GM13976 (cell line): ENCODE results near the gene CYFIP2.

ENCODE experiments used
- DNase-seq: peaks from one replicate; pipeline ENCODE4 v3.0.0; 2012; ENCODE audit warnings: low spot score
- in situ Hi-C: fragments of 300-500 bp; cut with MboI; formaldehyde crosslinking; loops from one replicate; pipeline ENCODE4 v1.12.0; 2022; ENCODE audit warnings: low sequenced_read_pairs, mixed read lengths, inconsistent platforms; ENCODE audit not compliant: unreplicated experiment
- TF ChIP-seq, protein P1 (sequence below): IDR thresholded peaks from 2 replicates; pipeline ENCODE4 v1.5.1; 2012; ENCODE audit warnings: borderline replicate concordance, mild to moderate bottlenecking; ENCODE audit not compliant: insufficient read depth; ENCODE audit errors: extremely low read depth, missing control alignments, control extremely low read depth

Gene CYFIP2

DNA sequence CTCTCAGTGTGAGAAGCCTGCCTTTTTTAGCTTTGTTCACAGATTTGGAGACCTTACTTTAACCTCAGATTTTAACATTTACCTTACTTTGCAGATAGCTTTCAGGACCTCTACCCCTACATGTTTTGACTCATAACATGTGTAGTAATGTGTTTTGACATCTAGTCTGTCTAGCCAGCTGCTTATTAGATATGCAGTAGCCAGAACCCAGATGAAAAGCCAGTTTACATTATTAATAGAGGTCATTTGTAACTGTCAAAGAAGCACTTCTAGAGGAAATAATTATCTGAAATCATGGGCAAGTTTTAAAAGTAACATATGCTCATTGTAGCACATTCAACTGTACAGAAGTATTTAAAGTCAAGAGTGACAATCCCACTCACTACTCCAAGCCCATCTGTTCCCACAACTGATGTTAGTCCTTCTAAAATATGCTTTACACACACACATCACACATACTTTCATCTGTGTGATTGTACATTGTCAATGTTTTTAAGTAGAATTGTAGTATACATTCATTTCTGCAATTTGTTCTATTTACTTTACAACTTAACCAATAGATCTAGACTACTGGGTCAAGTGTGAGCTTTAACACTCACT is 122.3 kb downstream of the CYFIP2 start:
- no peak for DNase-seq
- in situ Hi-C loops = no loop called here
- TF ChIP-seq, protein P1, sequence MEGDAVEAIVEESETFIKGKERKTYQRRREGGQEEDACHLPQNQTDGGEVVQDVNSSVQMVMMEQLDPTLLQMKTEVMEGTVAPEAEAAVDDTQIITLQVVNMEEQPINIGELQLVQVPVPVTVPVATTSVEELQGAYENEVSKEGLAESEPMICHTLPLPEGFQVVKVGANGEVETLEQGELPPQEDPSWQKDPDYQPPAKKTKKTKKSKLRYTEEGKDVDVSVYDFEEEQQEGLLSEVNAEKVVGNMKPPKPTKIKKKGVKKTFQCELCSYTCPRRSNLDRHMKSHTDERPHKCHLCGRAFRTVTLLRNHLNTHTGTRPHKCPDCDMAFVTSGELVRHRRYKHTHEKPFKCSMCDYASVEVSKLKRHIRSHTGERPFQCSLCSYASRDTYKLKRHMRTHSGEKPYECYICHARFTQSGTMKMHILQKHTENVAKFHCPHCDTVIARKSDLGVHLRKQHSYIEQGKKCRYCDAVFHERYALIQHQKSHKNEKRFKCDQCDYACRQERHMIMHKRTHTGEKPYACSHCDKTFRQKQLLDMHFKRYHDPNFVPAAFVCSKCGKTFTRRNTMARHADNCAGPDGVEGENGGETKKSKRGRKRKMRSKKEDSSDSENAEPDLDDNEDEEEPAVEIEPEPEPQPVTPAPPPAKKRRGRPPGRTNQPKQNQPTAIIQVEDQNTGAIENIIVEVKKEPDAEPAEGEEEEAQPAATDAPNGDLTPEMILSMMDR = no peak

GRCh38 chr5:157389103-157389502 is 123.2 kb downstream of the CYFIP2 start:
- DNase-seq = no peak
- TF ChIP-seq, protein P1 = no peak
- in situ Hi-C loops = no loop called here

GRCh38 chr5:157390133-157390532 is 124.2 kb downstream of the CYFIP2 start:
- TF ChIP-seq, protein P1 = no peak
- no peak for DNase-seq
- in situ Hi-C loops = no loop called here

GRCh38 chr5:157390551-157391297 is 124.8 kb downstream of the CYFIP2 start:
- TF ChIP-seq, protein P1 = no peak
- DNase-seq = no peak
- in situ Hi-C loops = no loop called here

DNA sequence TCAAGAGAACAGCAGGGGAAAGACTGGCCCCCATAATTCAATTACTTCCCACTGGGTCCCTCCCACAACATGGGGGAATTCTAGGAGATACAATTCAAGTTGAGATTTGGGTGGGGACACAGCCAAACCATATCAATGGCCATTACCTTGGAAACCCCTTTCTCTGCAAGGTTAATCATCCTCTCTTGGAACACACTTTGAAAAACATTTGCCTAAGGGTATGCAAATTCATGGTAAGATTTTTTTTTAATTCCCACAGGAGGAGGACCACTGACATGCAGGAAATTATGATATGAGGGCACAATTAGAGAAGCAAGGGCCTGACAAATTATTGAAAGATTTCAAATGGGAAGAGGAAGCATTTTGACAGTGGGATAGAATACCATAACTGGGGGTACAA is 132.4 kb downstream of the CYFIP2 start:
- in situ Hi-C loops = no loop called here
- TF ChIP-seq, protein P1 = no peak
- no peak for DNase-seq

DNA sequence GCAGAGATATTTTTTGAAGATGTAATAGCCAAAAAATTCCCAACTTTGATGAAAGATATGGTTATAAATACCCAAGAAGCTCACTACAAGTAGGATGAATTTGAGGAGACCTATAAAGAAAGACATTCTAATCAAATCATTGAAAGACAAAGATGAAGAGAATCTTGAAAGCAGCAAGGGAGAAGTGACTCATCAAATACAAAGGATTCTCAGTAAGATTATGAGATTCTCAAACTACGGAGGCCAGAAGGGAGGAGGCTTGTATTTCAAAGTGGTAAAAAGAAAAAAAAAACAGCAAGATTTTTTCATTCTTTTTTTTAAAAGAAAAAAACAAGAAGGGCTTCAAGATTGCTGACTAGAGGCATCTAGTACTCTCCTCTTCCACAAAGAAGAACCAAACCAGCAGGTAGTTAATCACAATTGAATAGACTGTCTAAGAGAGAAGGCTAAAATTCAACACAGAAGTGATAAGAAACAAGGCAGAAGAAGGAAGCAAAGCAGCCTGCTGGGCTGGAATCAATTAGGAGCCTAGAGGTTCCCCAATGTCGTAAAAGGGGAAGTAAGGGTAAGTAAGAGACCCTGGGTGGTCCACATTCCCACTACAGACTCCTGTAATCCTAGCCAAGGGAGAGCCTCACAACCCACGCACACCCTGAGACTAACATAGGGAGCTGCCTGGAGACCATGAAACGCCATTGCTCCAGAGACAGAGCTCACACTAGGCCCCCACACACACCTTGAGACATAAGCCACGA is 135.0 kb downstream of the CYFIP2 start:
- no peak for DNase-seq
- in situ Hi-C loops = no loop called here
- TF ChIP-seq, protein P1 = no peak
